ENCODE measurements around the gene MED10.
"Not testable (repeated sequence)": the region's sequence is repeated elsewhere in the genome, so short reads cannot be mapped to it uniquely, and the experiment has no call there.

MED10 gene

GRCh38 chr5:6372251-6373080 is 5.9 kb downstream of the MED10 start:
- no peak for DNase-seq

GRCh38 chr5:6371079-6371810 is 7.1 kb downstream of the MED10 start:
- DNase-seq, result no peak

- no peak for DNase-seq
Observed at GRCh38 chr5:6370580-6370979, 7.8 kb downstream of the MED10 start.

- DNase-seq, result no peak
Observed at GRCh38 chr5:6365977-6366590, 12.3 kb downstream of the MED10 start.

- DNase-seq, result no peak
Observed at GRCh38 chr5:6365142-6365976, 13.0 kb downstream of the MED10 start.

GRCh38 chr5:6363454-6364011 is 14.8 kb downstream of the MED10 start:
- DNase-seq, result not testable (repeated sequence)

GRCh38 chr5:6362846-6363245 is 15.5 kb downstream of the MED10 start:
- DNase-seq, result no peak

- no peak for DNase-seq
Observed at GRCh38 chr5:6361101-6361500, 17.2 kb downstream of the MED10 start.

GRCh38 chr5:6360323-6361072 is 17.8 kb downstream of the MED10 start:
- no peak for DNase-seq

GRCh38 chr5:6359555-6360322 is 18.6 kb downstream of the MED10 start:
- no peak for DNase-seq

GRCh38 chr5:6358434-6358820 is 19.9 kb downstream of the MED10 start:
- no peak for DNase-seq

- not testable (repeated sequence) for DNase-seq
Observed at GRCh38 chr5:6357817-6358433, 20.4 kb downstream of the MED10 start.

GRCh38 chr5:6356578-6357164 is 21.7 kb downstream of the MED10 start:
- DNase-seq, result no peak

GRCh38 chr5:6355294-6355693 is 23.1 kb downstream of the MED10 start:
- no peak for DNase-seq

GRCh38 chr5:6354848-6355247 is 23.5 kb downstream of the MED10 start:
- no peak for DNase-seq

GRCh38 chr5:6353602-6354302 is 24.6 kb downstream of the MED10 start:
- DNase-seq, result no peak

- no peak for DNase-seq
Observed at GRCh38 chr5:6350277-6351090, 27.9 kb downstream of the MED10 start.

- DNase-seq, result no peak
Observed at GRCh38 chr5:6349387-6349786, 29.0 kb downstream of the MED10 start.

All from activated gamma-delta T cell (primary cell).